HL-60 (cell line): ENCODE results near the gene STN1.

ENCODE experiments used
- CTCF ChIP-seq: IDR thresholded peaks from one replicate; pipeline ENCODE4 v1.5.1; 2011; ENCODE audit warnings: low read length, control low read depth, inconsistent platforms; ENCODE audit not compliant: insufficient read depth
- GABPA ChIP-seq: IDR thresholded peaks from 2 replicates; pipeline ENCODE4 v1.6.1; 2012; ENCODE audit warnings: low read depth
- SPI1 ChIP-seq: IDR thresholded peaks from 2 replicates; pipeline ENCODE4 v1.6.1; 2012; ENCODE audit warnings: low read depth, mild to moderate bottlenecking, borderline replicate concordance

- TF ChIP-seq CTCF (no peak), GABPA (no peak), SPI1 (no peak)
Observed at GRCh38 chr10:103840740-103841070, 77.3 kb downstream of the STN1 start.
